CD4-positive, alpha-beta T cell (primary cell): Measurements from ENCODE around the gene PPP1R37. TPM values are rescaled to one million over a fixed set of nuclear protein-coding genes. Genes with fewer than 3 reads are reported as not detected.

ENCODE experiments used
- ATAC-seq: fragments of 200-7000 bp; cut with Tn5 transposase; one replicate; pipeline ENCODE4 v1.10.0; 2022; ENCODE audit warnings: mild to moderate bottlenecking; ENCODE audit not compliant: poor library complexity
- CTCF ChIA-PET: fragments of 350-600 bp; sonication (Branson Sonifier 250); formaldehyde crosslinking; loops from one replicate; lab custom pipeline; 2021; ENCODE audit warnings: antibody characterized with exemption, inconsistent platforms; lab: Charles Lee
- POLR2A ChIA-PET: fragments of 350-600 bp; sonication (Branson Sonifier 250); formaldehyde crosslinking; loops from one replicate; lab custom pipeline; 2021; ENCODE audit warnings: antibody characterized with exemption, inconsistent platforms; lab: Charles Lee
- DNase-seq, 14 experiments: peaks; one replicate each; pipeline ENCODE4 v3.0.0-alpha.2; 2013 to 2020; ENCODE audit warnings: mixed read lengths in 2 of 14
- H3K27ac ChIP-seq, 2 donors: one replicate each; pipeline versions ENCODE4 v1.5.1 to v1.7.0; 2013; ENCODE audit warnings: low read length in 2 of 2, low read depth in 1 of 2, mild to moderate bottlenecking in 1 of 2
- H3K27me3 ChIP-seq, 2 experiments: 1 replicate in 1 of 2; 2 replicates in 1 of 2; pipeline versions ENCODE4 v1.6.1 to v1.7.0; 2013; ENCODE audit warnings: low read length in 2 of 2, control low read depth in 1 of 2, mild to moderate bottlenecking in 1 of 2, moderate library complexity in 1 of 2; ENCODE audit not compliant: insufficient read depth in 2 of 2, control insufficient read depth in 1 of 2
- H3K36me3 ChIP-seq: one replicate; pipeline ENCODE4 v1.6.1; 2013; ENCODE audit warnings: low read length, control low read depth; ENCODE audit not compliant: insufficient read depth
- H3K4me1 ChIP-seq: one replicate; pipeline ENCODE4 v1.6.1; 2013; ENCODE audit warnings: low read length, control low read depth; ENCODE audit not compliant: insufficient read depth
- H3K4me3 ChIP-seq: one replicate; pipeline ENCODE4 v1.5.1; 2013; ENCODE audit warnings: mild to moderate bottlenecking, low read length, moderate library complexity
- H3K9me3 ChIP-seq, 2 experiments: 1 replicate in 1 of 2; 2 replicates in 1 of 2; pipeline versions ENCODE4 v1.6.1 to v1.7.0; 2013; ENCODE audit warnings: low read length in 2 of 2, mild to moderate bottlenecking in 2 of 2, control low read depth in 1 of 2, moderate library complexity in 1 of 2; ENCODE audit not compliant: control insufficient read depth in 1 of 2, insufficient read depth in 1 of 2
- H3K27ac Mint-ChIP-seq: one replicate; pipeline ENCODE4 v1.8.0; 2020; ENCODE audit warnings: mixed read lengths
- H3K27me3 Mint-ChIP-seq: one replicate; pipeline ENCODE4 v1.8.0; 2021; ENCODE audit warnings: mixed read lengths
- H3K36me3 Mint-ChIP-seq: one replicate; pipeline ENCODE4 v1.8.0; 2021; ENCODE audit warnings: low read depth, mixed read lengths
- H3K4me1 Mint-ChIP-seq: one replicate; pipeline ENCODE4 v1.8.0; 2021; ENCODE audit warnings: low read depth, mixed read lengths
- H3K4me3 Mint-ChIP-seq: one replicate; pipeline ENCODE4 v1.8.0; 2020; ENCODE audit warnings: mild to moderate bottlenecking, mixed read lengths
- H3K9me3 Mint-ChIP-seq: one replicate; pipeline ENCODE4 v1.8.0; 2020; ENCODE audit warnings: mixed read lengths
- CTCF ChIP-seq: fragments of 200-600 bp; IDR thresholded peaks from one replicate; pipeline ENCODE4 v1.8.0; 2022; ENCODE audit warnings: antibody characterized with exemption, mild to moderate bottlenecking
- intact Hi-C, 2 experiments: fragments of 100-400 bp; cut with DNase I in 1 of 2; cut with micrococcal nuclease in 1 of 2; formaldehyde crosslinking; loops; one replicate each; pipeline versions ENCODE4 v1.15.1 to v1.9.0; 2023 to 2025; cut with DNase I, micrococcal nuclease
- total RNA-seq, 174 experiments: library from RNA in 2 of 174; stranded (reverse) in 2 of 174; gene quantifications; one replicate each; pipeline ENCODE4 v1.2.3 and lab custom pipeline; 2021 to 2026

Gene PPP1R37
- total RNA-seq, 2 experiments from 2014 or later, result 17.2 to 19.6 TPM

- H3K27me3 ChIP-seq, result no peaks in the 10 kb centered on the region
- no peak overlapping the region for H3K4me3 Mint-ChIP-seq
- POLR2A ChIA-PET, result no interaction called here
- peaks cover 64% of the 10 kb centered on the region for H3K36me3 Mint-ChIP-seq
- CTCF ChIA-PET, result interaction anchor here (1.9 kb wide), 1 partner anchor 75 kb away, joined by 5 read pairs; no protein-coding TSS in a partner anchor
- no peaks in the 10 kb centered on the region for H3K27me3 Mint-ChIP-seq
- no peaks in the 10 kb centered on the region for H3K9me3 Mint-ChIP-seq
- ATAC-seq (no peak), DNase-seq (no peak)
- peaks cover 4% of the 10 kb centered on the region for H3K4me1 Mint-ChIP-seq
- no peak for TF ChIP-seq CTCF
- H3K27ac ChIP-seq, result no peak overlapping the region
- H3K4me1 ChIP-seq, result peaks cover 3% of the 10 kb centered on the region
- peaks cover 79% of the 10 kb centered on the region for H3K36me3 ChIP-seq
- H3K4me3 ChIP-seq, result no peak overlapping the region
- H3K27ac Mint-ChIP-seq, result no peak overlapping the region
- no peaks in the 10 kb centered on the region for H3K9me3 ChIP-seq
- intact Hi-C loops, result no loop called here
Observed at GRCh38 chr19:45063851-45064801, 28.9 kb upstream of the PPP1R37 start.

DNA sequence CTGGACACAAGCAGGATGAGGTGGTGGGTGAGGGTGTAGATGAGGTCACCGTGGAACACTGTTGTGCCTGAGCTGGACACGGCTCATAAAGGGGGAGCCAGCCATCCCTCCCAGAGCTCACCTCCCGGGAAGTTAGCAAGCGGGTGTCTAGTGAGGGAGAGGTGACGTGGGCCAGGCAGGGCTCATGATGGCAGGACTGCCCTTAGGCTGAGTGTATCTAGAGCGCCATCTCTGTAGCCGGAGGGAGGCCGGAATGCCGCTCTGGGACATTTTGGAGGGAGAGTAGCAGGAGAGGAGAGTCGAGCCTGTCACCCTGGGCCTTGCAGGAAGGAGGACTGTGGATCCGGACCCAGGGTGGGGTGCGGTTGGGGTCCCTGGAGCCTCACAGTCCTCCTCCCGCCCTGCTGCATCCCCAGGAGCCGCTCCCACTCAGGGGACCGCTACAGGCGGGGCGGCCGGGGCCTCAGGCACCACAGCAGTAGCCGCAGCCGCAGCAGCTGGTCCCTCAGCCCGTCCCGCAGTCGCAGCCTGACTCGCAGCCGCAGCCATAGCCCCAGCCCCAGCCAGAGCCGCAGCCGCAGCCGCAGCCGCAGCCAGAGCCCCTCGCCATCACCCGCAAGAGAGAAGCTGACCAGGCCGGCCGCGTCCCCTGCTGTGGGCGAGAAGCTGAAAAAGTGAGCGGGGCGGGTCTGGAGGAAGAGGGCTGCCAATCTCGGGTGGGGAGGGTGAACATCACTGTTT lies 25.9 kb upstream of the PPP1R37 start:
- Histone ChIP-seq H3K9me3 (no peaks in the 10 kb centered on the region), H3K36me3 (peaks cover 76% of the 10 kb centered on the region), H3K27ac (no peak overlapping the region), H3K4me1 (no peaks in the 10 kb centered on the region), H3K4me3 (no peak overlapping the region), H3K27me3 (no peaks in the 10 kb centered on the region)
- no peaks in the 10 kb centered on the region for H3K4me1 Mint-ChIP-seq
- H3K27me3 Mint-ChIP-seq, result no peaks in the 10 kb centered on the region
- POLR2A ChIA-PET, result no interaction called here
- intact Hi-C loops, result no loop called here
- H3K4me3 Mint-ChIP-seq, result no peak overlapping the region
- peaks cover 57% of the 10 kb centered on the region for H3K36me3 Mint-ChIP-seq
- DNase-seq (no peak), ATAC-seq (no peak)
- H3K9me3 Mint-ChIP-seq, result no peaks in the 10 kb centered on the region
- no peak overlapping the region for H3K27ac Mint-ChIP-seq
- CTCF ChIA-PET, result no interaction called here
- no peak for TF ChIP-seq CTCF

GRCh38 chr19:45068041-45068440 lies 24.9 kb upstream of the PPP1R37 start:
- no peaks in the 10 kb centered on the region for H3K27me3 ChIP-seq
- intact Hi-C loops, result no loop called here
- no peak overlapping the region for H3K27ac ChIP-seq
- TF ChIP-seq CTCF, result no peak
- no peak overlapping the region for H3K27ac Mint-ChIP-seq
- no peaks in the 10 kb centered on the region for H3K4me1 ChIP-seq
- no peaks in the 10 kb centered on the region for H3K9me3 Mint-ChIP-seq
- H3K9me3 ChIP-seq, result no peaks in the 10 kb centered on the region
- peaks cover 69% of the 10 kb centered on the region for H3K36me3 ChIP-seq
- H3K27me3 Mint-ChIP-seq, result no peaks in the 10 kb centered on the region
- CTCF ChIA-PET, result interaction anchor here (1.3 kb wide), 1 partner anchor 9 kb away, joined by 3 read pairs; no protein-coding TSS in a partner anchor
- POLR2A ChIA-PET, result no interaction called here
- peaks cover 50% of the 10 kb centered on the region for H3K36me3 Mint-ChIP-seq
- DNase-seq (no peak), ATAC-seq (no peak)
- no peaks in the 10 kb centered on the region for H3K4me1 Mint-ChIP-seq
- no peak overlapping the region for H3K4me3 ChIP-seq
- no peak overlapping the region for H3K4me3 Mint-ChIP-seq
